Measurements from ENCODE around the gene TDRD12. TPM values are rescaled to one million over a fixed set of nuclear protein-coding genes. Genes with fewer than 3 reads are reported as not detected.

Gene TDRD12
- total RNA-seq, 1 experiment from 2014 or later = 1.3 TPM

DNA sequence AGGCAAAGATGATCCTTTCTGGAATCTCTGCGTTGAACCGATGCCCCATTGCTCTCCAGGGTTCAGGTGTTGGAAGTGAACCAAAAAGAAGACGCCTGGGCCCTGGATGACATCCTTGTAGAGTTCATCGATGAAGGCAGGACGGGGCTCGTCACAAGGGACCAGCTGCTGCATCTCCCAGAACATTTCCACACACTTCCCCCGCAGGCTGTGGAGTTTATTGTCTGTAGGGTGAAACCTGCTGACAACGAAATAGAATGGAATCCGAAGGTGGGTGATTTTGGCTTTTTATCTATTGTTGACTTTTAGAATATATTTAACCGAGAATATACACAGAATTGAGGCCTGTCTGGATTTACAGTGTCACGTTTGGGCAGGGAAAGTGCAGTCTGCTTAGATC is 91.6 kb downstream of the TDRD12 start:
- Histone ChIP-seq H4K5ac (ENCODE audit: insufficient read length, low read depth, low read length) (no peak overlapping the region), H2BK5ac (ENCODE audit: insufficient read length, low read length) (no peak overlapping the region), H3K4ac (ENCODE audit: low read depth, low read length) (no peak overlapping the region), H3K79me2 (ENCODE audit: insufficient read depth, low read length) (no peaks in the 10 kb centered on the region), H4K20me1 (ENCODE audit: control insufficient read depth, insufficient read depth, insufficient read length) (no peaks in the 10 kb centered on the region), H3K4me2 (ENCODE audit: insufficient read depth, insufficient read length, low read length) (no peak overlapping the region), H2BK20ac (ENCODE audit: low read depth, low read length, poor library complexity, severe bottlenecking) (no peak overlapping the region), H2BK120ac (ENCODE audit: low read depth, low read length, poor library complexity, severe bottlenecking) (no peak overlapping the region), H2BK15ac (ENCODE audit: low read depth, low read length) (no peak overlapping the region), H3K9me3 (ENCODE audit: control insufficient read depth, low read depth, low read length) (no peaks in the 10 kb centered on the region), H3K4me1 (ENCODE audit: insufficient read depth, low read length) (no peaks in the 10 kb centered on the region), H3K18ac (ENCODE audit: insufficient read length, low read depth, low read length) (no peak overlapping the region), H3K27ac (ENCODE audit: insufficient read length, low read depth, low read length) (no peak overlapping the region), H3K79me1 (ENCODE audit: insufficient read depth, low read depth, low read length, poor library complexity, severe bottlenecking) (no peaks in the 10 kb centered on the region), H2AK5ac (ENCODE audit: insufficient read length, low read length) (no peak overlapping the region), H4K8ac (replicated peaks; ENCODE audit: insufficient read length, low read depth, low read length) (no peak overlapping the region), H3K56ac (ENCODE audit: insufficient read length, low read depth, low read length) (no peak overlapping the region), H3K23ac (ENCODE audit: insufficient read length, low read depth, low read length) (no peak overlapping the region), H3K23me2 (ENCODE audit: insufficient read length, low read depth, low read length, poor library complexity, severe bottlenecking) (no peaks in the 10 kb centered on the region), H3K9ac (ENCODE audit: extremely low read depth, insufficient read length, low read length) (no peak overlapping the region), H2BK12ac (ENCODE audit: insufficient read length, low read depth, low read length) (no peak overlapping the region), H4K91ac (ENCODE audit: insufficient read length, low read depth, low read length) (no peak overlapping the region), H2AFZ (ENCODE audit: low read length) (no peak overlapping the region), H3K14ac (ENCODE audit: insufficient read depth, low read length) (no peak overlapping the region), H3K27me3 (ENCODE audit: insufficient read depth, low read length) (no peaks in the 10 kb centered on the region), H3T11ph (ENCODE audit: low read length) (no peak overlapping the region)
- Mint-ChIP-seq H3K27me3 (ENCODE audit: low read depth) (no peaks in the 10 kb centered on the region; the same call in none of the 2 replicates), H3K27ac (no peak overlapping the region), H3K4me3 (no peak overlapping the region), H3K36me3 (ENCODE audit: insufficient read depth in 1 of 3, low read depth in 3 of 3) (no peaks in the 10 kb centered on the region), H3K9me3 (no peaks in the 10 kb centered on the region), H3K4me1 (peaks cover 9 to 21% of the 10 kb centered on the region in 2 experiments)
- DNase-seq = no peak
- WGBS (ENCODE audit: extremely low coverage, insufficient read length, low lambda C conversion rate) = no CpG with 5 or more reads among the region's 11 CpGs
- no peak for TF ChIP-seq CTCF (conservative IDR thresholded peaks at IDR 0.05)

All from H9 (cell line).